GM19238 (cell line): ENCODE data around the gene SPRING1.
A peak's percentile ranks its signal among the peaks of the same experiment; 100 is the strongest.
"Not testable (repeated sequence)": the region's sequence is repeated elsewhere in the genome, so short reads cannot be mapped to it uniquely, and the experiment has no call there.

Experiments used
- DNase-seq: peaks from one replicate; pipeline ENCODE4 v3.0.0; 2011; ENCODE audit warnings: low spot score; ENCODE audit not compliant: insufficient read length

SPRING1 gene

GRCh38 chr12:116737774-116738657, at the start of gene SPRING1, which contains the start of gene RNFT2:
Gene SPRING1, minus strand, starts transcription at chr12:116738069. Its CDS starts 169 bp downstream, at chr12:116737900.
Gene RNFT2, plus strand, starts transcription at chr12:116738315. Its CDS starts 2,183 bp downstream, at chr12:116740498.
- peak; percentile 100 for DNase-seq

GRCh38 chr12:116784238-116784612, 46.4 kb upstream of the SPRING1 start:
- DNase-seq = no peak

GRCh38 chr12:116783525-116784237, 45.8 kb upstream of the SPRING1 start:
- no peak for DNase-seq

- no peak for DNase-seq
Observed at GRCh38 chr12:116780942-116781341, 43.1 kb upstream of the SPRING1 start.

- no peak for DNase-seq
Observed at GRCh38 chr12:116779597-116779996, 41.7 kb upstream of the SPRING1 start.

GRCh38 chr12:116777245-116777644, 39.4 kb upstream of the SPRING1 start:
- no peak for DNase-seq

- no peak for DNase-seq
Observed at GRCh38 chr12:116774020-116774419, 36.2 kb upstream of the SPRING1 start.

GRCh38 chr12:116773276-116773731, 35.4 kb upstream of the SPRING1 start:
- DNase-seq = no peak

GRCh38 chr12:116771651-116772050, 33.8 kb upstream of the SPRING1 start:
- no peak for DNase-seq

GRCh38 chr12:116766746-116767145, 28.9 kb upstream of the SPRING1 start:
- no peak for DNase-seq

GRCh38 chr12:116766285-116766684, 28.4 kb upstream of the SPRING1 start:
- DNase-seq = no peak

GRCh38 chr12:116765271-116765670, 27.4 kb upstream of the SPRING1 start:
- no peak for DNase-seq

- no peak for DNase-seq
Observed at GRCh38 chr12:116761499-116761898, 23.6 kb upstream of the SPRING1 start.

GRCh38 chr12:116760622-116761020, 22.8 kb upstream of the SPRING1 start:
- DNase-seq = no peak

- no peak for DNase-seq
Observed at GRCh38 chr12:116759783-116760621, 22.1 kb upstream of the SPRING1 start.

GRCh38 chr12:116754783-116755182, 16.9 kb upstream of the SPRING1 start:
- DNase-seq = not testable (repeated sequence)

GRCh38 chr12:116754097-116754496, 16.2 kb upstream of the SPRING1 start:
- DNase-seq = not testable (repeated sequence)

GRCh38 chr12:116750298-116750697, 12.4 kb upstream of the SPRING1 start:
- no peak for DNase-seq

GRCh38 chr12:116749884-116750283, 12.0 kb upstream of the SPRING1 start:
- no peak for DNase-seq

- no peak for DNase-seq
Observed at GRCh38 chr12:116745554-116745953, 7.7 kb upstream of the SPRING1 start.

- no peak for DNase-seq
Observed at GRCh38 chr12:116744766-116745165, 6.9 kb upstream of the SPRING1 start.
